Adrenal gland (tissue), 5 donors: ENCODE measurements around the gene SIAH3.

Experiments used
- POLR2A ChIP-seq, 2 donors: fragments of 450-650 bp; IDR thresholded peaks; one replicate each; pipeline ENCODE4 v1.6.1; 2017; ENCODE audit warnings: antibody characterized with exemption in 2 of 2, mild to moderate bottlenecking in 2 of 2, moderate library complexity in 1 of 2
- TF ChIP-seq, protein P1 (sequence below), 6 experiments: fragments of 450-650 bp in 4 of 6; fragments of 200-600 bp in 2 of 6; sonication (generic) in 1 of 6; IDR thresholded peaks; 1 replicate in 5 of 6; 2 replicates in 1 of 6; pipeline versions ENCODE4 v1.5.1 to v1.8.0; 2016 to 2021; ENCODE audit warnings: antibody characterized with exemption in 6 of 6, mild to moderate bottlenecking in 2 of 6, moderate library complexity in 1 of 6
- donor health status: DM: no; HTN: no; CAD: no.

DNA sequence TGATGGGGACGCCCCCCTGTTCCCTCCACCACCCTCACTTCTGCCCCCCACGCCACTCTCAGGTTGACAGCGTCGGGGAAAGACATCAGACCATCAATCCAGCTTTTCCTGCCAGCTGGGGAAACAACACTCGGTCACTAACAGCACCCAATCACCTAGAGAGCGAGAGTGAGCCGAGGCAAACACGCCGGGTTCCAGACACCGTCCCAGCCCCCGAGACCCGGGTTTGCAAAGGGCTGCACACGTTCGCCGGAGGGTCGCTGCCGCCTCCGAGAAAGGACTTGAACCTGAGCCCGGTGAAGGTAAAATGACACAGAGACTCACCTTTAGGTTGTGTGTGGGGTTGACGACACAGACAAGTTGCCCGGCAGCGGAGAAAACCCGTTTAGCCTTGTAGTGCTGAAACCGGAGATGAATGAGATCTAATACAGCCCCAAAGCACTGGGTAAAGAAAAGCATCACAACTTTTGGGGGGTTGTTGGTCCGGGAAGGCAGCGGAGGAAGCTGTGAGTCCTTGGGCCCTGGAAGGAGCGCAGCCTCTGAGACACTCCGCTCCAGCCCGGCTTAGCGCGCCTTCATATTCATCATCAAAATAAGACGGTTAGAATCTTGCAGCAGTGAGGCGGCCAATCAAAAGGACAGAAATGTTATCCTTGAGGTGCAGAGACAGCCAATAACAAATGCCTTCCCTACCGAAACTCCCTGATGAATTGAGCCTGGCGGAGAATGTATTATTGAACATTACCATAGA is at the start of gene SIAH3:
- TF ChIP-seq, protein P1, sequence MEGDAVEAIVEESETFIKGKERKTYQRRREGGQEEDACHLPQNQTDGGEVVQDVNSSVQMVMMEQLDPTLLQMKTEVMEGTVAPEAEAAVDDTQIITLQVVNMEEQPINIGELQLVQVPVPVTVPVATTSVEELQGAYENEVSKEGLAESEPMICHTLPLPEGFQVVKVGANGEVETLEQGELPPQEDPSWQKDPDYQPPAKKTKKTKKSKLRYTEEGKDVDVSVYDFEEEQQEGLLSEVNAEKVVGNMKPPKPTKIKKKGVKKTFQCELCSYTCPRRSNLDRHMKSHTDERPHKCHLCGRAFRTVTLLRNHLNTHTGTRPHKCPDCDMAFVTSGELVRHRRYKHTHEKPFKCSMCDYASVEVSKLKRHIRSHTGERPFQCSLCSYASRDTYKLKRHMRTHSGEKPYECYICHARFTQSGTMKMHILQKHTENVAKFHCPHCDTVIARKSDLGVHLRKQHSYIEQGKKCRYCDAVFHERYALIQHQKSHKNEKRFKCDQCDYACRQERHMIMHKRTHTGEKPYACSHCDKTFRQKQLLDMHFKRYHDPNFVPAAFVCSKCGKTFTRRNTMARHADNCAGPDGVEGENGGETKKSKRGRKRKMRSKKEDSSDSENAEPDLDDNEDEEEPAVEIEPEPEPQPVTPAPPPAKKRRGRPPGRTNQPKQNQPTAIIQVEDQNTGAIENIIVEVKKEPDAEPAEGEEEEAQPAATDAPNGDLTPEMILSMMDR (IDR thresholded peaks at IDR 0.05): no peak
- peak in 1 of 2 donors; percentile 17 for TF ChIP-seq POLR2A (IDR thresholded peaks at IDR 0.05)
